ENCODE data around the gene ADAMTS12. TPM values are rescaled to one million over a fixed set of nuclear protein-coding genes. Genes with fewer than 3 reads are reported as not detected.

ADAMTS12 gene
- total RNA-seq, 1 experiment from 2014 or later, result not detected

DNA sequence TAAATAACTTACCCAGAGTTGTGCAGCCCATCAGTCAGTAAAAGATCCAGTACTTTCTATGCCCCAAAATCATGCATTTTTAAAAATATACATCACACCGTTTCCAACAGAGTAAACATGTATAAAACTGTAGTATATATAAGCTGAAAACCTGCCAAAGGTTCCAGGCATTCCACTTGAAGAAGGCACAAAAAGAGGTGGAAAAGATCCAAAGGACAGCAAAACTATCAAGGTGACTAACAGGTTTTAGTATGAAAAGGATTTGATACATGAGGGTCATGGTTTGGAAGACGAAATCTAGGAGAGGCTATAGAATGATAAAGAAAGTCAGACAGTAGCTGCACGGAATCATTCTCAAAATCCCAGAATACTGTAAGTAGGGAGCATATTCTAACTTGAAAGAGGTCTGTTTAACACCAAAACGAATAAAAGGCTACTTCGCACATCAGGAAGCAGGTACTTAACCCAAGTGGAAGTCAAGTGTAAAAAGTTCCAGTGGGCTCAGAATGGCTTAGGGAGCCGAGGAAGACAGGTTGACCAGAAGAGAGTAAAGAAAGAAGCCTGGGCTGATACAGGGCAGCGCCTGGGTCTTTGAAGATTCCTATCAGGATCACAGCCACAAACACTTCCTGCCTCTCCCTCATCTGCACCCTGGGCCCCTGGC is 207.2 kb downstream of the ADAMTS12 start:
- no peak for DNase-seq (ENCODE audit: unreplicated experiment)
- Mint-ChIP-seq H3K27ac (ENCODE audit: low read depth, unreplicated experiment) (no peak overlapping the region), H3K4me1 (ENCODE audit: insufficient read depth, unreplicated experiment) (no peaks in the 10 kb centered on the region), H3K9me3 (ENCODE audit: unreplicated experiment) (no peaks in the 10 kb centered on the region), H3K27me3 (ENCODE audit: insufficient read depth, unreplicated experiment) (no peaks in the 10 kb centered on the region), H3K36me3 (ENCODE audit: insufficient read depth, unreplicated experiment) (no peaks in the 10 kb centered on the region), H3K4me3 (ENCODE audit: unreplicated experiment) (no peak overlapping the region)
- ChIA-PET CTCF (interaction anchor here (0.7 kb wide), 1 partner anchor 144 kb away, joined by 3 read pairs; no protein-coding TSS in a partner anchor), POLR2A (no interaction called here)
- BruUV-seq (replicated peaks), result no TSS peak
- intact Hi-C loops (cut with micrococcal nuclease), result no loop called here
- TF ChIP-seq, protein P1, sequence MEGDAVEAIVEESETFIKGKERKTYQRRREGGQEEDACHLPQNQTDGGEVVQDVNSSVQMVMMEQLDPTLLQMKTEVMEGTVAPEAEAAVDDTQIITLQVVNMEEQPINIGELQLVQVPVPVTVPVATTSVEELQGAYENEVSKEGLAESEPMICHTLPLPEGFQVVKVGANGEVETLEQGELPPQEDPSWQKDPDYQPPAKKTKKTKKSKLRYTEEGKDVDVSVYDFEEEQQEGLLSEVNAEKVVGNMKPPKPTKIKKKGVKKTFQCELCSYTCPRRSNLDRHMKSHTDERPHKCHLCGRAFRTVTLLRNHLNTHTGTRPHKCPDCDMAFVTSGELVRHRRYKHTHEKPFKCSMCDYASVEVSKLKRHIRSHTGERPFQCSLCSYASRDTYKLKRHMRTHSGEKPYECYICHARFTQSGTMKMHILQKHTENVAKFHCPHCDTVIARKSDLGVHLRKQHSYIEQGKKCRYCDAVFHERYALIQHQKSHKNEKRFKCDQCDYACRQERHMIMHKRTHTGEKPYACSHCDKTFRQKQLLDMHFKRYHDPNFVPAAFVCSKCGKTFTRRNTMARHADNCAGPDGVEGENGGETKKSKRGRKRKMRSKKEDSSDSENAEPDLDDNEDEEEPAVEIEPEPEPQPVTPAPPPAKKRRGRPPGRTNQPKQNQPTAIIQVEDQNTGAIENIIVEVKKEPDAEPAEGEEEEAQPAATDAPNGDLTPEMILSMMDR (IDR thresholded peaks at IDR 0.05; ENCODE audit: unreplicated experiment), result no peak

DNA sequence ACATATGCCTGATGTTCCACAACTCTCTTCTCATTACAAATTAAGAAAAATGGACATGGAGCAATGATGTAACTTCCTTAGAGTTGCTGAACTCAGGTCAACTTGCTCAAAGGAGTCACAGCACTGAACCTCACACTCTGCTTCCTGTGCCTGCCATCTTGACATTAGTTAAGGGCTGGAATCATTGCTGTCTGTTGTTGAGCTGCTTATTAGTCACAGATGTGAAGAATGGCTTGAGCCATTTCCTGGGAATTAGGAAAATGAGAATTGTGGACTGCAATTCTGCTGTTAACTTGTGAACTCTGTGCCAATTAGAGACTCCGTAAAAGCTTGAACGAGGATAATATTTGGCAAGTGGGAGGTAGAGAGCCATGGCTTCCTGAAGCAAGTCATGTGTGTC is 212.0 kb downstream of the ADAMTS12 start:
- BruUV-seq (replicated peaks), result no TSS peak
- Mint-ChIP-seq H3K27me3 (ENCODE audit: insufficient read depth, unreplicated experiment) (no peaks in the 10 kb centered on the region), H3K4me3 (ENCODE audit: unreplicated experiment) (no peak overlapping the region), H3K9me3 (ENCODE audit: unreplicated experiment) (no peaks in the 10 kb centered on the region), H3K36me3 (ENCODE audit: insufficient read depth, unreplicated experiment) (no peaks in the 10 kb centered on the region), H3K4me1 (ENCODE audit: insufficient read depth, unreplicated experiment) (no peaks in the 10 kb centered on the region), H3K27ac (ENCODE audit: low read depth, unreplicated experiment) (no peak overlapping the region)
- ChIA-PET CTCF (no interaction called here), POLR2A (no interaction called here)
- DNase-seq (ENCODE audit: unreplicated experiment), result no peak
- intact Hi-C loops (cut with micrococcal nuclease), result no loop called here
- TF ChIP-seq, protein P1 (IDR thresholded peaks at IDR 0.05; ENCODE audit: unreplicated experiment), result no peak

DNA sequence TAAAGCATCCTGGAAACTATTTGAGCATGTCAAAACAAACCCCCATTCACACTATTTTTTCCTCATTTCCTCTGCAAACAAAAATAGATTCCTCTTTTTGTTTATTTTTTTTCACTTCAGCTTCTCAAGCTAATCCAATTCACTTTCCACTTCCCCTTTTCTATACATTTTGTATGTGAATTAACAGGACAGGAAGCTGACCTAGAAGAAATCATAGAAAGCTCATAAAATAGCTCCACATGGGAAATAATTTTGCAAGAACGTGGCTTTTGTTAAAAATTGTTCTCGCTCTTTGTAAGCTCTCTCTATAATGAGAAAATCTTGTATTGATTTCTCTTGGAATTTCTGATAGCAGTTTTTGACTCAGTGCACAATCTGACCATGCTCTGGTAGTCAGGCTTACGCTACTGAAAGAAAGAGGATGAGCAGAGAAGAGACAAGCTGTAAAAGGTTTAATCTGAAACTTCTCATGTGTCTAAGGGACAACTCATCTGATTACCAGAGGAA is 215.8 kb downstream of the ADAMTS12 start:
- no peak for DNase-seq (ENCODE audit: unreplicated experiment)
- H3K9me3 Mint-ChIP-seq (ENCODE audit: unreplicated experiment), result no peaks in the 10 kb centered on the region
- no peaks in the 10 kb centered on the region for H3K36me3 Mint-ChIP-seq (ENCODE audit: insufficient read depth, unreplicated experiment)
- H3K27ac Mint-ChIP-seq (ENCODE audit: low read depth, unreplicated experiment), result no peak overlapping the region
- ChIA-PET POLR2A (no interaction called here), CTCF (interaction anchor here (0.8 kb wide), 1 partner anchor 26 kb away, joined by 7 read pairs; no protein-coding TSS in a partner anchor)
- intact Hi-C loops (cut with micrococcal nuclease), result no loop called here
- H3K4me1 Mint-ChIP-seq (ENCODE audit: insufficient read depth, unreplicated experiment), result no peaks in the 10 kb centered on the region
- no TSS peak for BruUV-seq (replicated peaks)
- TF ChIP-seq, protein P1 (IDR thresholded peaks at IDR 0.05; ENCODE audit: unreplicated experiment), result no peak
- no peaks in the 10 kb centered on the region for H3K27me3 Mint-ChIP-seq (ENCODE audit: insufficient read depth, unreplicated experiment)
- H3K4me3 Mint-ChIP-seq (ENCODE audit: unreplicated experiment), result no peak overlapping the region

GRCh38 chr5:33671700-33672291 is 220.0 kb downstream of the ADAMTS12 start:
- Mint-ChIP-seq H3K27me3 (ENCODE audit: insufficient read depth, unreplicated experiment) (no peaks in the 10 kb centered on the region), H3K9me3 (ENCODE audit: unreplicated experiment) (no peaks in the 10 kb centered on the region), H3K4me3 (ENCODE audit: unreplicated experiment) (no peak overlapping the region), H3K27ac (ENCODE audit: low read depth, unreplicated experiment) (no peak overlapping the region), H3K4me1 (ENCODE audit: insufficient read depth, unreplicated experiment) (no peaks in the 10 kb centered on the region), H3K36me3 (ENCODE audit: insufficient read depth, unreplicated experiment) (no peaks in the 10 kb centered on the region)
- intact Hi-C loops (cut with micrococcal nuclease), result no loop called here
- ChIA-PET POLR2A (no interaction called here), CTCF (no interaction called here)
- DNase-seq (ENCODE audit: unreplicated experiment), result no peak
- TF ChIP-seq, protein P1 (IDR thresholded peaks at IDR 0.05; ENCODE audit: unreplicated experiment), result no peak
- BruUV-seq (replicated peaks), result no TSS peak
